Fibroblast of the conjunctiva (primary cell): Measurements from ENCODE around the gene VBP1.
A peak's percentile ranks its signal among the peaks of the same experiment; 100 is the strongest.
"Not testable (repeated sequence)": the region's sequence is repeated elsewhere in the genome, so short reads cannot be mapped to it uniquely, and the experiment has no call there.

Experiments used
- DNase-seq: peaks from one replicate; pipeline ENCODE4 v3.0.0-alpha.2; 2010; ENCODE audit warnings: low read depth

Gene VBP1, protein sequence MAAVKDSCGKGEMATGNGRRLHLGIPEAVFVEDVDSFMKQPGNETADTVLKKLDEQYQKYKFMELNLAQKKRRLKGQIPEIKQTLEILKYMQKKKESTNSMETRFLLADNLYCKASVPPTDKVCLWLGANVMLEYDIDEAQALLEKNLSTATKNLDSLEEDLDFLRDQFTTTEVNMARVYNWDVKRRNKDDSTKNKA

DNA sequence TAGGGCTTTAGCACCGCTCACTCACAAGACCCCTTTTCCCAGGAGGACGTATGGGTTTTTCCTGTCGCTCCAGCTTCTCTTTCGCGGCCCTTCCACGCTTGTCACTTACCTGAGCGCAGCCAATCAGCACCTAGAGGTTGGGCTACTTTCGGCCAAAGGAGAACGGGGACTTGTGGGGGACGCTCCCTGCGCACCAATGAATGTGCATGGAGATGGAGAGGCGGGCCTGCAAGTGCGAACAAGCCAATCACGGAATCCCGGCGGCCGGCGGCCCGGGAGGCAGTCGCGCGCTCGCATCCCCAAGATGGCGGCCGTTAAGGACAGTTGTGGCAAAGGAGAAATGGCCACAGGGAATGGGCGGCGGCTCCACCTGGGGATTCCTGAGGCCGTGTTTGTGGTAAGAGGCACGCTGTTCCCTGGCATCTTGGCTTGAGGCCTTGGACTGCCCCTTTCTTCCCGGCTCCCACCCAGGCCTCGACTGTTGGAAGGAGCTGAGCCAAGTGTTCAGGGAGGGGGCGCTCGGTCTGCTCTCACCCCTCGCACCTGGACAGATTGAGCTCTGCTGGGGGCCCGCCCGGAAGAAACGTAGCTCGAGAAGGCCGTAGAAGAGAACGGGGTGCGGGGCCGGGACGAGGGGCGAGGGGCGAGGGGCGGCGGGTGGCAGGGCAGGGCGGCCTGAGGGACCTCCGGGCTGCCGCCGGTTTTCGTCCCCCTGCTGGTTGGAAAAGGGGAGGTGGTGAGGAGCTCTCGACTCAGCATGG lies at the start of gene VBP1:
Gene VBP1, plus strand, starts transcription at position 282 of the 761 bp plus-strand sequence. Its CDS starts 23 bp downstream, at position 305.
- peak; percentile 94 for DNase-seq

DNA sequence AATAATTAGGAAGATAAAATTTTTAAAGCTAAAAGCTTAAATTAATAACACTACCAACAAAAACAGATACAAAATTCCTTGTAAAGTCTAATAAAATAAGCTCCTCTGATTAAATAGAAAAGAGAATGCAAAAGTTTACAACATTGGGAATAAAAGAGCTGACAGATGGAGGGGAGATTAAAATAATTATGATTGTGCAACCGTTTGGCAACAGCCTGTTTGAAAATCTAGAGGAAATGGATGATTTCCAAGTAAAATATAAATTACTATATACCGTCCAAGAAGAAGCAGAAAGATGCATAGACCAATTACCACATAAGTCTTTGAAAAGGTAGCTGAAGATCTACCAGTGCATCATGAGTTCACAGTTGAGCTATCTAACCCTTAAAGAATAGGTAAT lies 46.4 kb upstream of the VBP1 start:
- DNase-seq = no peak

DNA sequence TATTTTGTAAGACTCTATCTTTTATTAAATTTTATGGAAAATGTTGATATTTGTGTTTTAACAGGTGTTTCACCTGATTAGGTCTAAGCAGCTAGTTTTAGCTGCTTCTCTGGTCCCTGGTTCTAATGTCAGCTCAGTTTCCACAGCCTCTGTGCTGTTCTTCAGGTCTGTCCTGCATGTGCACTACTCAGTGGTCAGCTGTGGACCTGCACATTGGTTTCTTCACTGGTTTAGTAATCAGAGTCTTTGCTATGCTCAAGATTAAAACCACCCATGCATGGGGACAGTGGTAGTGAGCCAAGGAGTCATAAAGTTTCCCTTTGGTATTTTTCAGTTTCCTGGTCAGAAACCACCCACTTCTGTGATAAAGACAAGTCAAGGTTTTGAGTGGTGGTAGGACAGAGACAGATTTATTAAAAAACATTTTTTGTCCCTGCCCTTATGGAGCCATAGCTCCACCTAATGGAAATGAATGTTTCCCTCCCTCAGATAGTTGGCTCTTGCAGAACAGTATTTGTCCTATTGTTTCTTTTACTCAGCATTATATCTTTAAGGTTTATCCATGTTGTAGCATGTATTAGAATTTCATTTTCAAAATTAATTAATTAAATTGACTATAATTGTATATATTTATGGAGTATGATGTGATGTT lies 36.8 kb upstream of the VBP1 start:
- DNase-seq = no peak

DNA sequence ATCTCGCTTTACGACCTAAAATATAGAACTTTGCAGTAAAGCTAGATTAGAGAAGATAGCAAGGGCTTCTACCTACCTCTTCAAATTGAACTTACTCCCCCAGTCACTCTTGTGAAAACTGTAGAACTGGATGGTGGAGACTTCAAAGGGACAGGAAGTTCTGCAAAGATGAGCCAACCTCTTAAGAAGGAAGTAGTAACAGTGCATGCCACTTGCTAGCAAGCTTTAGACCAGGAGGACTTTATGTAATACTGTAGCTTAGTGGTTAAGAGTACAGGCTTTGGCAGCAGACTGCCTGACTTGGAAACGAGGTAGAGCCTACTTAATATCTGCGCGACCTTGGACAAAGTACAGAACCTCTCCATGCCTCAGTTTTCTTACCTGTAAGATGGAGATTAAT lies 27.5 kb upstream of the VBP1 start:
- no peak for DNase-seq

DNA sequence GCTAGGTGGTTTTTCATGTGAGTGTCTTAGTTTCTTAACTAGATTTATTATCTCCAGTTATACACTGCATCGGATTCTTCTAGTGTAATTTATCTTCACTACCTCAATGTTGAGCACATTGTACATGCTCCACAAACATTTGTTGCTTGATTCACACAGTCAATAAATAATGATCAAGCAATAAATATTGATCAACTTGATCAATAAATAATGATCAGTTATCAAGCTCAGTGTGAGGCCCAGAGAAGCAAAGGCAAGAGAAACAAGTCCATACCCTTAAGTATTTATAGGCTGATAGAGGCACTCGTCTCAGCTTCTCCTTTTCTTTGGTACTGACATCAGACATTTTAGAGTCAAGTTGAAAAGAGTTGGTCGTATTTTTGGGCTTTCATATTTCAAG lies 5.1 kb upstream of the VBP1 start:
- no peak for DNase-seq

DNA sequence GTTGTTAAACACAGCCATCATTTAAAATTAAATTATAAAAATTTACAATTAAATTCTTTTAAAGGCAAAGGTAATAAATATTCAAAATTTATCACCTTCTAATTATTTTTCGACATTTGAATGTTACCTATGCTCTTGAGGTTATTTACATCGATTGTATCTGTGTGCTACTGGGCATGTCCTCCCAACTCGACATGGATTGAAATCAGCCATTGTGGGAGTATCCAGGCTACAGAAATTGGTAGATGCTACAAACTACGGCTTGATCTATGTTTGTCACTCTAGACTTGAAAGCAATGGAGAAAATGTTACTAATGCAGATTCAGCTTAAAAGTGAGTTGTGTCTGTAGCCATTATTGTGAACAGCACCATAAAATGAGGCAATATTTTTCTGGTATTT lies 2.5 kb upstream of the VBP1 start:
- DNase-seq = no peak

DNA sequence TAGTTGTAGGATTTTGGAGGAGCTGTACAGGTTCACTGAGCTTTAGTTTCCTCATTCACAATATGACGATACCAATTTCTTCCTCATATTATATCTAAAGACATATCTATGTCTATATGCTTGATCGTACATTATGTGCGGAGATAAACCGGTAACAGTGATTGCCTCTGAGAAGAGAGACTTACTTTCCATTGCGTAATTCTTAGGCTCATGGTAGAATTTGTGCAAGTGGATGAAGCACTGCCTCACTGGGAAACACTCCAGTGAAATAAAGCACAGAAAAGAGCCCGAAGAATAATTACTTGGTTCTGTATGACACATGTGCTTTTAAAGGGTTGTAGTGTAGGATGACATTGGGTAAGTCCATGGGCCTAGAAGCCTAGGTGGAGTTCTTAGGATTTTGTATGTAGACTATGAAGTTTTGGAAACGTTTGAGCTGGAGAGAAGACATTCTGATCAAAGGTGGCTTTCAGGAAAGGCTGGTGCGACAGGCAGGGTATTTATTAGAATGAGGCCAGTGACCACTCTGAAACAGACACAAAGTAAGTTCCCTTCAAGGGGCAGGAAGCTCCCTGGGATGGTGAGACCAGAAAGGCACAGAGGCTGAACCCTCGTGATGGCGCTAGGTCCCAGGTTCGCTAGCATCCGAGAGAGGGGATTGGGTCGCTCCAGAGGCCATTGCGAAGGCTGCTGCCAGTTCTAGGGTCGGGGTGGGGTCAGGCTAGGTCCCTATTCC lies 649 bp upstream of the VBP1 start:
- DNase-seq = no peak

DNA sequence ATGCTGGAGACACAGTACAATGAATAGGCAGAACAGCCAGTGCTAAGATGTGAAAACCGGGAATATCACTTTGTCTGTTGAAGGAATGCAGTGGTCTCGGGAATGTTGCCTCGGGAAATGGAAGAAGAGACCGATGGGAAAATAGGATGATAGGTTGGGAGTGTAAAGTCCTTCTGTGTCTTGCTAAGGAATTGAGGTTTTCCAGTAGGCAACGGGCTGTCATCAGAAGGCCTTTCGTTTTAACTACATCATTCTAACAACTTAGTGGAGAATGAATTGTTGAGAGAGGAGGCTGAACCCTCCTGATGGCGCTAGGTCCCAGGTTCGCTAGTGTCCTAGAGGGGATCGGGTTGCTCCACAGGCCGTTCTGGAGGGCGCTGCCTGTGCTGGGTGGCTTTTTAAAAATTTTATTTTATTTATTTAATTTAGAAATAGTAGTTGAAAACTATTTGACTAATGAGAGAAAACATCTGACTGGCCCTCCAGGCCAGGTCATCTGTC lies 730 bp downstream of the VBP1 start:
- no peak for DNase-seq

DNA sequence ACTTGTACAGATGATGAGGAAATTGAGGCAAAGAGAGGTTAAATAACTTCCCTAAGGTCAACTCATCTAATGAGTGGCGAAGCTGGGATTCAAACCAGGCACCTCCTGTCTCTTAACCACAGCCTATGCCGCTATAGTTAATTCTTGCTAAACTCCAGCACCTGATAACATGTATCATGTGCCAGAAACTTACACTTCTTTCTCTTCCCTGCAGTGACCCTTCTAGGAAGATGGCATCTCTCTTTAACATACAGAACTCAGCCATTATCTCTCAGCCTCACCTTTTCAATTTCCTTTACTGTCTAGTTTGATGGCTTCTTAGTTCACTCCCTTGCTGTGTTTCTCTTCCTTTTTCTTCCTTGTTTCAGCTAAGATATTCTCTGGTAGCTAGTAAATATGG lies 2.5 kb downstream of the VBP1 start:
- DNase-seq = no peak

DNA sequence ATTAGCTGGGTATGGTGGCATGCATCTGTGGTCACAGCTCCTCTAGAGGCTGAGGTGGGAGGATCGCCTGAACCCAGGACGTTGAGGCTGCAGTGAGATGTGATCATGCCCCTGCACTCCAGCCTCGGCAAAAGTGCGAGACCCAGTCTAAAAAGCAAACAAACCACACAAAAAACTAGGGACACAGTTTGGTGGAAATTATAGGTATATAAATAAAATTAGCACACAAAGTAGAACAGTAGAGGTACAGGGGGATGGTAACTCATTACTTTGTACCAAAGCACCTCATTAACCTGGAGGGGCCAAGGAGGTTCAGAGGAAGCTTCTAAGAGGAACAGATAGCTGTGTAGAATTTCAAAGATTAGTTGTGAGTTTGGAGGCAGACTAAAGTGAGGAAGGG lies 5.1 kb downstream of the VBP1 start:
- no peak for DNase-seq

DNA sequence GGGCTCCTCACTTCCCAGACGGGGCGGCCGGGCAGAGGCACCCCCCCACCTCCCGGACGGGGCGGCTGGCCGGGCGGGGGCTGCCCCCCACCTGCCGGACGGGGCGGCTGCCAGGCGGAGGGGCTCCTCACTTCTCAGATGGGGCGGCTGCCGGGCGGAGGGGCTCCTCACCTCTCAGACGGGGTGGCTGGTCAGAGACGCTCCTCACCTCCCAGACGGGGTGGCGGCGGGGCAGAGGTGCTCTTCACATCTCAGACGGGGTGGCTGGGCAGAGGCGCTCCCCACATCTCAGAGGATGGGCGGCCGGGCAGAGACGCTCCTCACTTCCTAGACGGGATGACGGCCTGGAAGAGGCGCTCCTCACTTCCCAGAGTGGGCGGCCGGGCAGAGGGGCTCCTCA lies 7.5 kb downstream of the VBP1 start:
- DNase-seq = not testable (repeated sequence)

DNA sequence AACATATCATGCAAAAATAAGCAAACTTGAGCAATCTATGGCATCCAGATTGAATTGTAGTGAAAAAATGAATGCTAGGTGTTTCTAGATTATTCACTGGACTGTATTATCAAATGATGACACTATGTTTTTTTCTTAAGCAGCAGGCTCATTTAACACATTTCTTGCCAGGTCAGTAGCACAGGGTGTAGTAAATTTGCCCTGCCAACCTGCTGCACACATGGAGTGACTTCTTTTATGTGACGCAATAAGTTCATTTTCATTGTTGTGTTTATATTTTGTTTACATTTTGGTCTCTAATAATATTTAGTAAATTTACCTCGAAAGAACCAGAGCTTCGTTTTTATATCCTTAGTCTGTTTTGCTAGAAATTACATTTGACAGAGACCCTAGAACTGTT lies 9.5 kb downstream of the VBP1 start:
- DNase-seq = no peak

DNA sequence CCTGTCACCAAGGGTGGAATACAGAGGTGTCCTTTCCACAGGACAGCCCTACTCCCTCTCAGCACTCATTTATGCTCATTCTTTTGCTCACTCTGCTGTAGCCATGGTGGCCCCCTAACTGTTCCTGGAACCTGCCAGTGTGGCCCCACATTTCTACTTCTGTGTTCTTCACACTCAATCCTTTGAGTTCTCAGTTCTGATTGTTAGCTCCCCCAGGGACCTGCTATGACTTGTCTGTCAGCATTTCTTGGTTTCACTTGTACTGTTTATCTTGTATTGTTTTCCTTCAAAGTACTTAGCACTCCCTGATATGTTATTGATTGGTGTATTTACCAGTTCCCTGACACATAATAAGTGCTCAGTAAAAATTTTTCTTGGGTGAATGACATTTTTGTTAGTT lies 14.9 kb downstream of the VBP1 start:
- no peak for DNase-seq

DNA sequence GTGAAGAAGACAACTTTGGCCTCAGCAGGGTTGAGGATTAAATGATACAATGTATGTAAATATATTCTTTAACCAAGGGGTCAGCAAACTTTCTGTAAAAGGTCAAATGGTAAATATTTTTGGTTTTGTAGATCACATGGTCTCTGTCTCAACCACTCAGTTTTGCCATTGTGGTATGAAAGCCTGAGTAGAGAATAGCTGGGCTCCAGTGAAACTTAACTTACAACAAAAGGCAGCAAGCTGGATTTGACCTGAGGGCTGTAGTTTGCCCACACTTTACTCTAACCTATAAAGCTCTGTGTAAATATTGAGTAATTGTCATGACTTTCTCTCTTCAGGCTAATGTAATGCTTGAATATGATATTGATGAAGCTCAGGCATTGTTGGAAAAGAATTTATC lies 19.6 kb downstream of the VBP1 start:
- DNase-seq = no peak

DNA sequence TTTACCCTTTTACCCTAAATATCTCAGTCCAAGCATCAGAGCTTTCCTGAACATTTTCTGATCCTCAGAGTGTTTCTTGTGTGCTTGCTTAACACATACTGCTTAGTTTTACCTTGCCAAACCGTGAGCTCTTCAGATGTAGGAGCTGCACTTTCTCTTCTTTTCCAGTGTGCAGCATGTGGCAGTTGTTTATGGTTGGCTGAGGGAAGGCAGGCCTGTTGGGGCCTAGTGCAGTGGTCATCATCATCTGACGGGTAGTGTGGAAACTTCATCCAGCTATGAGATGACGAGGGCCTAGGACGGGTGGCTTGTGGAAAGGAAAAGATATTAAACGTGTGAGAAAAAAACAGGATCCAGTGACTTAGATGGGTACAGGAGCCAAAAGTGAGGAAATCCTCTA lies 21.5 kb downstream of the VBP1 start:
- no peak for DNase-seq

DNA sequence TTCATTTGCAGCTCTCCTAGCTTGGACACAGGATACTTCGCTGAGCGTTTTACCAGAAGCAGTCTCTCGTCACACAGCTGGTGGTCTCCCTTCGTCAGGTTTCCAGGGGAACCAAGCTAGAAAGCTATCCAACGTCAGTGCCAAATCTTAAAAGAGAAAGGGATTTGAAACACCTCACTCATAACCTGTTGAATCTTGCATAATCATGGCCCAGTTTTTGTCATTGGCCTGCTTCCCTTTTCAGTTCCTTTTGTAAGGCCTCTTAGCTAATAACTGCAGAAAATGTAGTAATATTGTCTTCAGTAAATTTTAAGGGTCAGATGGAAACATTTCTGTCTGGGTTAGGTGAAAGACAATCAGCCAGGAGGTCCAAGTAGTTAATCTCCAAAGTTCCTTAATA lies 26.0 kb downstream of the VBP1 start:
- no peak for DNase-seq

DNA sequence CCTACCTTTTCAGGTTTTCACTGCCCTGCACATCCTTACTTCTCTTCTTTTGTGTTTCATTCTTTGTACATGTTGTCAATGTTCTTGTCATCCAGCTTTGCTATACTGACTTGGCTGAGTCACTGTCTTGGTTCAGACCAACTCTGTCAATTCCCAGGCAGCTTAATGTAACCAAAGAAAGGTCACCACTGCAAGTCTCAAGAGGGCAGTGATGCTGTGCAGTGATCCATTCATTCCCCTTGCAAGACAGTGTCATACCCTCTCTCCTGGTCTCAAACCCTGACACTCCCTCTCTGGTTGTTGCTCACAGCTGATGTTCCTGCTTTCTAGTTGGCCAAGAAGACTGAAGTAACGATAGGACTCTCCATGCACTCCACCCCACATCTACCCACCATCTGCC lies 30.5 kb downstream of the VBP1 start:
- no peak for DNase-seq

DNA sequence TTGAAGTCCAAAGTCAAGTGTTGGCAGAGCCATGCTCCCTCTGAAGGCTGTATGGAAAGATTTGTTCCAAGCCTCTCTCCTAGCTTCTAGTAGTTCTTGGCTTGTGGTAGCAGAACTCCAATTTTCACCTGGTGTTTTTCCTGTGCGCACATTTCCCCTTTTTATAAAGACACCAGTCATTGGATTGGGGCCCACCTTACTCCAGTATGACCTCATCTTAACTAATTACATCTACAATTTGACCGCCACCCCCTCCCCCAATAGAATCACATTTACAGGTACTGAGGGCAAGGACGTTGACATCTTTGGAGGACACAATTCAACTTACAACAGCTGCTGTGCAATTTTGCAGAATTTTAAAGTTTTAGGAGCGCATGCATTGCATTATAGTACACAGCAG lies 31.2 kb downstream of the VBP1 start:
- DNase-seq = no peak

DNA sequence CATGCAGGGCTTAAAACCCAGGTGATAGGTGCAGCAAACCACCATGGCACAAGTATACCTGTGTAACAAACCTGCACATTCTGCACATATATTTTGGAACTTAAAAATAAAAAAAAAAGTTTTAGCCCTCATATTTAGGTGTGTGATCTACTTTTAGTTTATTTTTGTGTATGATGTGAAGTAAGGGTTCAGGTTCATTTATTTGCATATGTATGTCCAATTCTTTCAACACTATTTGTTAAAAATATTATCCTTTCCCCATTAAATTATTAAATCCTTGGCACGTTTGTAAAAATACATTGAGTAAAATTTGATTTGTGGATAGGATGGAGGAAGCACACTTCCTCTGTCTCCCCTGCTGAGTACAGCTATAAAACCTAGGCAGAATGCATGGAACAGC lies 35.1 kb downstream of the VBP1 start:
- DNase-seq = no peak

DNA sequence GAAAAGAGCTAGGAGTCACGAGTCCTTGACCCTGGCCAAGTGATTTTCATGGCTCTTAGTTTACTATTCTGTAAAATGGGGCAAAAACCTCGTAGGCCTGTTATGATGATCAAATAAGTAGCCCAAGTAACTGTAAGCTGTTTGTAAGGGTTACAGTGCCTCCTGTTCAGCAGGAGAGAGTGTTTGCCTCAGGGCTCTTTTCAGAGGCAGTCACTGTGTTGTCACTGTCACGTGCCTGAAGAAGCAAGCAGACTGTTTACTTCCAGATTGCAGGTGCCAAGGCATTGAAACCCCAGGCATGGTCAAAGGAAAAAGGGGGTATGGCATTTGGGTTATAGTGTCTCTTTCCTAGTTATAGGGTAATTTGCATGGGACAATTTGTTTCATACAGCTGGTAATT lies 43.5 kb downstream of the VBP1 start:
- DNase-seq = no peak

DNA sequence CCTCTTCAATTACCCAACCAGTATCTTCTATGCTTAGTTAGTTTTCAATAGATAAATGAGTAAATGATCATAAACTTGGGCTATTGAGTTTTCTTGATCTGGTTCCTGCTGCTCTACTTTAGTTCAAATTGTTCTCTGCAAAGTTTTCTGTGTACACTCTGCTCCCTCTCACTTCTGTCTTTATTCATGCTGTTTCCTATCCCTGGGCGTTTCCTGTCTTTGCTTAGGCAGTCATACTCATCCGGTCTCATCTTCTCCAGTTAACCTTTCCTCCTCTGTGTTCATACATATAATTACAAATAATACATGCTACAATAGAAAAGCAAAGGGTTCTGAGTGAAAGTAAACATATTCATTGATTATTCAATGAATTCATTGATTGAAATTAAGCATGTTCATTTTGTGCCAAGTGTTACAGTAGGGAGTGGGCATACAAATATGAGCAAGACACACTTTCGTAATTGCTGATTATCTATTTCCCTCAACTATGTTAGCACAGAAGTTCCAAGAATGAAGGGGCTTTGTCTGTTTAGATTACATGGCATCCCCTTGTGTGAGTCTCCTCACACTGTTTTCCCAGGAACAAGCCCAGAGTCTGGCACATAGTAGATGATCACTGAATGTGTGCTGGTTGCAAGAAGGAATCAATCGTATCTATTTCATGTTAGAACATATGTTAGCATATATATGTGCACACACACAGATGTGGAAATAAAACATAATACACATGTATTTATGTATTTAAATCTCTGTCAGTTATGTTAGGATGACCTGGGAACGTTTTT lies 46.9 kb downstream of the VBP1 start:
- no peak for DNase-seq
